OCI-LY7 (cell line): ENCODE data around the gene CACNB2.

ENCODE experiments used
- EZH2phosphoT487 ChIP-seq: fragments of 200-600 bp; sonication (generic); IDR thresholded peaks from 2 replicates; pipeline ENCODE4 v1.6.1; 2018; ENCODE audit warnings: low read depth, borderline replicate concordance, mild to moderate bottlenecking, mixed run types, antibody characterized with exemption, low read length, moderate library complexity, mixed read lengths
- TF ChIP-seq, protein P1 (sequence below): fragments of 200-600 bp; sonication (generic); conservative IDR thresholded peaks from 2 replicates; pipeline ENCODE4 v1.5.1; 2014; ENCODE audit warnings: mild to moderate bottlenecking, antibody characterized with exemption, low read length, moderate library complexity, mixed read lengths

DNA sequence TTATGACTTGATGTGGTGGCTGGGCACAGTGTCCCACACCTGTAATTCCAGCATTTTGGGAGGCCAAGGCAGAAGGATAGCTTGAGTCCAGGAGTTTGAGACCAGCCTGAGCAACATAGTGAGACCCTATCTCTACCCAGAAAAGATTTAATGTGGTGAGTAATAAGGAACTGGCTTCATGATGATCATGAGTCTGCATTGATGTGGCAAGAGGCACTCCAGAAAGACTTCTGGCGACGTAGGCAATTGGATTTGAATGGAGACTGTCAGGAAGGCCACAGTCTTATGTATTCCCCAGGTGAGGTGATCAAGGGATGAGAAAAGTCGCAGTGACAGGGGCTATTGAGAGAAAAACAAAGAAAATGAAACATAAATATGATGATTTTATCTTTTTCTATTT, 138.0 kb downstream of the CACNB2 start:
- TF ChIP-seq, protein P1, sequence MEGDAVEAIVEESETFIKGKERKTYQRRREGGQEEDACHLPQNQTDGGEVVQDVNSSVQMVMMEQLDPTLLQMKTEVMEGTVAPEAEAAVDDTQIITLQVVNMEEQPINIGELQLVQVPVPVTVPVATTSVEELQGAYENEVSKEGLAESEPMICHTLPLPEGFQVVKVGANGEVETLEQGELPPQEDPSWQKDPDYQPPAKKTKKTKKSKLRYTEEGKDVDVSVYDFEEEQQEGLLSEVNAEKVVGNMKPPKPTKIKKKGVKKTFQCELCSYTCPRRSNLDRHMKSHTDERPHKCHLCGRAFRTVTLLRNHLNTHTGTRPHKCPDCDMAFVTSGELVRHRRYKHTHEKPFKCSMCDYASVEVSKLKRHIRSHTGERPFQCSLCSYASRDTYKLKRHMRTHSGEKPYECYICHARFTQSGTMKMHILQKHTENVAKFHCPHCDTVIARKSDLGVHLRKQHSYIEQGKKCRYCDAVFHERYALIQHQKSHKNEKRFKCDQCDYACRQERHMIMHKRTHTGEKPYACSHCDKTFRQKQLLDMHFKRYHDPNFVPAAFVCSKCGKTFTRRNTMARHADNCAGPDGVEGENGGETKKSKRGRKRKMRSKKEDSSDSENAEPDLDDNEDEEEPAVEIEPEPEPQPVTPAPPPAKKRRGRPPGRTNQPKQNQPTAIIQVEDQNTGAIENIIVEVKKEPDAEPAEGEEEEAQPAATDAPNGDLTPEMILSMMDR = no peak
- TF ChIP-seq EZH2phosphoT487 = no peak
